Dendritic cell treated with granulocyte-macrophage colony-stimulating factor and Interleukin-4, amounts not matched to agents 40 ng/mL and 50 ng/mL, for 4 days (primary cell): ENCODE data around the gene BPTF.
"Not testable (repeated sequence)": the region's sequence is repeated elsewhere in the genome, so short reads cannot be mapped to it uniquely, and the experiment has no call there.

Experiments used
- H3K27ac Mint-ChIP-seq: one replicate; pipeline ENCODE4 v1.8.0; 2022; ENCODE audit warnings: mild to moderate bottlenecking, mixed read lengths
- H3K27me3 Mint-ChIP-seq: one replicate; pipeline ENCODE4 v1.8.0; 2022; ENCODE audit warnings: mild to moderate bottlenecking, mixed read lengths
- H3K36me3 Mint-ChIP-seq: one replicate; pipeline ENCODE4 v1.8.0; 2022; ENCODE audit warnings: low read depth, mixed read lengths
- H3K4me1 Mint-ChIP-seq: one replicate; pipeline ENCODE4 v1.8.0; 2022; ENCODE audit warnings: low read depth, mixed read lengths
- H3K4me3 Mint-ChIP-seq: one replicate; pipeline ENCODE4 v1.8.0; 2022; ENCODE audit warnings: mild to moderate bottlenecking, moderate library complexity, mixed read lengths
- H3K9me3 Mint-ChIP-seq: one replicate; pipeline ENCODE4 v1.8.0; 2022; ENCODE audit warnings: mixed read lengths
- intact Hi-C: fragments of 100-400 bp; cut with micrococcal nuclease; formaldehyde crosslinking; loops from one replicate; pipeline ENCODE4 v1.15.0; 2022

The BPTF gene

DNA sequence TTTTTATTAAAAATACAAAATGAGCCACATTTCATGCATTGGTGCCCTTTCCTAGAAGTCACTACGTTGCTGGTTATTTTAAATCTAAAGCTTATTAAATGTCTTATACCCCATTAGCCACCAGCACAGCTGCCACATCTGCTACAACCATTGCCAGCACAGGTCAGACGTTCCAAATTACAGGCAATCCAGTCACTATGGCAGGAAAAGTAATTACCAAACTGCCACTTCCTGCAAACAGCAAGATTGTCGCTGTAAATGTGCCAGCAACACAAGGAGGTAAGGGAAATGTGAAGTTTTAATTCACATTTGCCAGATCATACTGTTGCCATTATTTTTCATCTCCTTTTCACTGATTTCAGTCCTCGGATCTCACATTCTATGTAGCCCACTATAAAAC, 103.5 kb downstream of the BPTF start:
- H3K36me3 Mint-ChIP-seq = peaks cover 86% of the 10 kb centered on the region
- H3K9me3 Mint-ChIP-seq, H3K27me3 Mint-ChIP-seq, H3K27ac Mint-ChIP-seq, H3K4me3 Mint-ChIP-seq, intact Hi-C loops, H3K4me1 Mint-ChIP-seq: not testable (repeated sequence)

DNA sequence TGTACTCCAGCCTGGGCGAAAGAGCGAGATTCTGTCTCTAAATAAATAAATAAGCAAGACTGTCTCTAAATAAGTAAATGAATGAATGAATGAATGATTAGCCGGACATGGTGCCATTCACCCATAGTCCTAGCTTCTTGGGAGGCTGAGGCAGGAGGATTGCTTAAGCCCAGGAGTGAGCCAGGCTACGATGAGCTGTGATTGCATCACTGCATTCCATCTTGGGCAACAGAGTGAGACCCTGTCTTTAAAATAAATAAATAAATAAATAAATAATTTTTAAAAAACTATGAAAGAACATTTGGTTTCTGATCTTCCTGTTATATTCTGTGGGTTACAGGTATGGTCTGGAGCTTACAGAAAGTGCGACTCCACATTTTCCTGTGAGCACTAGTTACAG, 105.9 kb downstream of the BPTF start:
- H3K4me3 Mint-ChIP-seq = no peak overlapping the region
- intact Hi-C loops = no loop called here
- H3K36me3 Mint-ChIP-seq = peaks cover 88% of the 10 kb centered on the region
- no peaks in the 10 kb centered on the region for H3K4me1 Mint-ChIP-seq
- H3K9me3 Mint-ChIP-seq = no peaks in the 10 kb centered on the region
- no peak overlapping the region for H3K27ac Mint-ChIP-seq
- no peaks in the 10 kb centered on the region for H3K27me3 Mint-ChIP-seq

GRCh38 chr17:67942810-67943209, 117.5 kb downstream of the BPTF start:
- H3K36me3 Mint-ChIP-seq = peaks cover 95% of the 10 kb centered on the region
- intact Hi-C loops = no loop called here
- H3K27me3 Mint-ChIP-seq = no peaks in the 10 kb centered on the region
- H3K4me3 Mint-ChIP-seq = no peak overlapping the region
- H3K27ac Mint-ChIP-seq = no peak overlapping the region
- H3K4me1 Mint-ChIP-seq = no peaks in the 10 kb centered on the region
- H3K9me3 Mint-ChIP-seq = no peaks in the 10 kb centered on the region

DNA sequence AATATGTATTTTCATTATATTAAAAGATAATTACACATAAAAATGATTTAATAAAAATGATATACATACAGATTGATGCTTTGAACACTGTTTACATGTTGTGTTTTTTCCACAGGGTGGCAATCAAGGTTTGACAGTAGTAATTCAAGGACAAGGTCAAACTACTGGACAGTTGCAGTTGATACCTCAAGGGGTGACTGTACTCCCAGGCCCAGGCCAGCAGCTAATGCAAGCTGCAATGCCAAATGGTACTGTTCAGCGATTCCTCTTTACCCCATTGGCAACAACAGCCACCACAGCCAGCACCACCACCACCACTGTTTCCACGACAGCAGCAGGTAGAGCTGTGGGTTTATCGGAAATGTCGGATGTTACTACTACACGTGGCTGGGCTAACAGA, 118.7 kb downstream of the BPTF start:
- peaks cover 95% of the 10 kb centered on the region for H3K36me3 Mint-ChIP-seq
- no peaks in the 10 kb centered on the region for H3K27me3 Mint-ChIP-seq

GRCh38 chr17:67946513-67946912, 121.2 kb downstream of the BPTF start:
- Mint-ChIP-seq H3K27me3 (no peaks in the 10 kb centered on the region), H3K36me3 (peaks cover 97% of the 10 kb centered on the region)
- intact Hi-C loops = no loop called here

More for the DNA sequence above, 118.7 kb downstream of the BPTF start:
- Mint-ChIP-seq H3K9me3 (no peaks in the 10 kb centered on the region), H3K4me3 (no peak overlapping the region), H3K4me1 (no peaks in the 10 kb centered on the region), H3K27ac (no peak overlapping the region)
- intact Hi-C loops = no loop called here

GRCh38 chr17:67947325-67947813, 122.1 kb downstream of the BPTF start:
- H3K4me1 Mint-ChIP-seq = no peaks in the 10 kb centered on the region
- H3K4me3 Mint-ChIP-seq = no peak overlapping the region
- no peak overlapping the region for H3K27ac Mint-ChIP-seq
- intact Hi-C loops = no loop called here
- H3K36me3 Mint-ChIP-seq = peaks cover 97% of the 10 kb centered on the region
- no peaks in the 10 kb centered on the region for H3K9me3 Mint-ChIP-seq
- no peaks in the 10 kb centered on the region for H3K27me3 Mint-ChIP-seq

More at GRCh38 chr17:67946513-67946912, 121.2 kb downstream of the BPTF start:
- Mint-ChIP-seq H3K4me3 (no peak overlapping the region), H3K4me1 (no peaks in the 10 kb centered on the region), H3K9me3 (no peaks in the 10 kb centered on the region), H3K27ac (no peak overlapping the region)

DNA sequence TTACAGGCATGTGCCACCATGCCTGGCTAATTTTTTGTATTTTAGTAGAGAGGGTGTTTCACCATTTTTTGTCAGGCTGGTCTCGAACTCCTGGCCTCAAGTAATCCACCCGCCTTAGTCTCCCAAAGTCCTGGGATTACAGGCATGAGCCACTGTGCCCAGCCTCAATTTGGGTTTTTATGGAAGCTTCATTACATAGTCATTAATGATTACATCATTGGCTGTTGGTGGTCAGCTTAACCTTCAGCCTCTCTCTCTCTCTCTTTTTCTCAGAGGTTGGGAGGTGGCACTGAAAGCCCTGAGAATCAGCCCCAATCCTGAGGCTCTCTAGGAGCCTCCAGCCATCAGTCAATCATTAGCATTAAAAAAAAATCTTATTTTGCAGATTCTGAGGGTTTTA, 125.6 kb downstream of the BPTF start:
- Mint-ChIP-seq H3K36me3 (peaks cover 99% of the 10 kb centered on the region), H3K4me1 (no peaks in the 10 kb centered on the region), H3K27me3 (no peaks in the 10 kb centered on the region), H3K4me3 (no peak overlapping the region), H3K27ac (no peak overlapping the region), H3K9me3 (no peaks in the 10 kb centered on the region)
- intact Hi-C loops = no loop called here

- no peak overlapping the region for H3K4me3 Mint-ChIP-seq
- H3K9me3 Mint-ChIP-seq = no peaks in the 10 kb centered on the region
- peaks cover 5% of the 10 kb centered on the region for H3K4me1 Mint-ChIP-seq
- peaks cover 73% of the 10 kb centered on the region for H3K36me3 Mint-ChIP-seq
- H3K27me3 Mint-ChIP-seq = no peaks in the 10 kb centered on the region
- no peak overlapping the region for H3K27ac Mint-ChIP-seq
- intact Hi-C loops = no loop called here
Observed at GRCh38 chr17:67959510-67959909, 134.2 kb downstream of the BPTF start.

DNA sequence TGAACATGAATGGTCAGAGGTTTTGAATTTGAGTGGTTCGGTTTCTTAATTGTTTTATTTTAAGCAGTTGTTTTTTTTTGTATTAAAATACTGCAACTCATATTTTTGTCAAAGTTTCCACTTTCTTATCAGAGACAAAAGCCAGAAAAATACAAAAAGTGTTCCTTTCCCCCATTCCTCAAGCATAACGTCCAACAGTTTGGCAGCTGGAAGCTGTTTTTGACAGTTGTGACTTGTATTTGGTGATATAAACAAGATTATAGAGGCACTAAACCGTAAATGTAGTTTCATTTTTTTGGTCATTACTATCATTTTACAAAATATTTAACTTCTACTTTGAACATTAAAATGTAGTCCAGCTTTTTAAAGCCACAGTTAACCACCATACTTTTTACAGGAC, 135.0 kb downstream of the BPTF start:
- not testable (repeated sequence) for H3K27ac Mint-ChIP-seq, H3K9me3 Mint-ChIP-seq, H3K4me1 Mint-ChIP-seq, H3K27me3 Mint-ChIP-seq, H3K4me3 Mint-ChIP-seq
- peaks cover 73% of the 10 kb centered on the region for H3K36me3 Mint-ChIP-seq
- intact Hi-C loops = loop anchor here (5.0 kb wide), 1 partner anchor 502 kb away; no protein-coding TSS in a partner anchor

DNA sequence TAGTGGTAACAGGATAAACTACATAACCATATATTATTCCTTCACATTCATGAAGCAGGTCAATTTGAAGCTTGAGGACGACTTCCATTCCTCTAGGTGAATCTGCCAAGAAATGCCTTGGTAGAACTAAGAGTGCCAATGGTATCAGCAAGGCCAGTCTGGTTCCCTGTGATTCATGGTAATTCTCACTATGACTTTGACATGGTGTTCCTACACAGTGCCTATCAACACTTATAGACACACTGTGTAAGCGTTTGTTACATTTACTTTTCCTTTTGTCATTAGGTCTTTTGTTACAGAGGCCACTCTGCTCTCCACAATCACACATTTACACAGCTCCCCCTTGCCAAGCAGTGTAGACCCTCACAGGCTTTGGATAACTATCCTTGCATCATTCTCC, 136.9 kb downstream of the BPTF start:
- H3K27ac Mint-ChIP-seq, H3K9me3 Mint-ChIP-seq, H3K4me3 Mint-ChIP-seq, H3K27me3 Mint-ChIP-seq, H3K4me1 Mint-ChIP-seq: not testable (repeated sequence)
- intact Hi-C loops = loop anchor here (5.0 kb wide), 1 partner anchor 500 kb away; no protein-coding TSS in a partner anchor
- H3K36me3 Mint-ChIP-seq = peaks cover 75% of the 10 kb centered on the region

DNA sequence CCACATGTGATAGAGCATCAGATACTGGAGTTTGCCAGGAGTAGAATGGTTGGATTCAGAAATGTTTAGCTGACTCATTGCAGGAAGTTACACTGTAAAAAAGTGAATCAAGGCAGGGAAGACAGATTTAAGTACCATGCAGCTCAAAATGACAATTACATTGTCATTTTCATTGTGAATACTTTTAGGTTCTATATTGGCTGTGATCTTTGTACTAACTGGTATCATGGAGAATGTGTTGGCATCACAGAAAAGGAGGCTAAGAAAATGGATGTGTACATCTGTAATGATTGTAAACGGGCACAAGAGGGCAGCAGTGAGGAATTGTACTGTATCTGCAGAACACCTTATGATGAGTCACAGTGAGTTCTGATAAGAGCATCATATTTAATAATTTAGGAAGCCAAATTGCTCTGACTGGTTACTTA, 137.9 kb downstream of the BPTF start:
- H3K4me3 Mint-ChIP-seq, H3K27ac Mint-ChIP-seq, H3K27me3 Mint-ChIP-seq, H3K9me3 Mint-ChIP-seq, H3K4me1 Mint-ChIP-seq: not testable (repeated sequence)
- intact Hi-C loops = loop anchor here (5.0 kb wide), 1 partner anchor 499 kb away; no protein-coding TSS in a partner anchor
- peaks cover 77% of the 10 kb centered on the region for H3K36me3 Mint-ChIP-seq

DNA sequence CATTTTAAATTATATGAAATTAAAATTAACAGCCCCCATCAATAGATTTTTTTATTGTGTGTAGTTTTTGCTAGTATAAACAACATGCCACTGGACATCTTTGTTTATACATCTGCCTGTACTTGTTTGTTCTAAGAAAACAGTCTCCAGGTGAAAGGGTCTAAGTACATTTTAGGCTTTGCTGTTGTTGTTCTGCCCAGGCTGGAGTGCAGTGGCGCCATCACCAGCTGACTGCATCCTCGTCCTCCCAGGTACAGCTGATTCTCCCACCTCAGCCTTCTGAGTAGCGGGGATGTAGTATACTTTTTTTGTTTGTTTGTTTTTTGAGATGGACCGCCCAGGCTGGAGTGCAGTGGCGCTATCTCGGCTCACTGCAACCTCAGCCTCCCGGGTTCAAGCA, 145.5 kb downstream of the BPTF start:
- Mint-ChIP-seq H3K9me3 (no peaks in the 10 kb centered on the region), H3K27me3 (no peaks in the 10 kb centered on the region)

GRCh38 chr17:67974185-67974584, 148.9 kb downstream of the BPTF start:
- H3K27ac Mint-ChIP-seq = no peak overlapping the region
- intact Hi-C loops = no loop called here
- H3K4me1 Mint-ChIP-seq = no peaks in the 10 kb centered on the region
- H3K4me3 Mint-ChIP-seq = no peak overlapping the region
- H3K9me3 Mint-ChIP-seq = no peaks in the 10 kb centered on the region
- peaks cover 82% of the 10 kb centered on the region for H3K36me3 Mint-ChIP-seq
- H3K27me3 Mint-ChIP-seq = no peaks in the 10 kb centered on the region

More for the DNA sequence above, 145.5 kb downstream of the BPTF start:
- intact Hi-C loops = no loop called here
- no peaks in the 10 kb centered on the region for H3K4me1 Mint-ChIP-seq
- H3K27ac Mint-ChIP-seq = no peak overlapping the region
- H3K4me3 Mint-ChIP-seq = no peak overlapping the region
- peaks cover 77% of the 10 kb centered on the region for H3K36me3 Mint-ChIP-seq

GRCh38 chr17:67974598-67975066, 149.3 kb downstream of the BPTF start:
- Mint-ChIP-seq H3K27ac (no peak overlapping the region), H3K36me3 (peaks cover 82% of the 10 kb centered on the region), H3K4me1 (no peaks in the 10 kb centered on the region), H3K4me3 (no peak overlapping the region), H3K9me3 (no peaks in the 10 kb centered on the region), H3K27me3 (no peaks in the 10 kb centered on the region)
- intact Hi-C loops = no loop called here

DNA sequence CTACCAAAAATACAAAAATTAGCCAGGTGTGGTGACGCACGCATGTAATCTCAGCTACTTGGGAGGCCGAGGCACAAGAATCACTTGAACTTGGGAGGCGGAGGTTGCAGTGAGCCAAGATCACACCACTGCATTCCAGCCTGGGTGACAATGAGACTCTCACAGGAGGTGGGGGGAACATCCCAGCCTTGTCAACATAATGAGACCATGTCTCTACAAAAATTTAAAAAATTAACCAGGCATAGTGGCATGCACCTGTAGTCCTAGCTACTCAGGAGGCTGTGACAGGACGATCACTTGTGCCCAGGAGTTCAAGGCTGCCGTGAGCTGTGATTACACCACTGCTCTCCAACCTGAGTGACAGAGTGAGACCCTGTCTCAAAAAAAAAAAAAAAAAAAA, 151.0 kb downstream of the BPTF start:
- H3K4me1 Mint-ChIP-seq, H3K4me3 Mint-ChIP-seq, H3K27me3 Mint-ChIP-seq, intact Hi-C loops, H3K27ac Mint-ChIP-seq, H3K9me3 Mint-ChIP-seq: not testable (repeated sequence)
- H3K36me3 Mint-ChIP-seq = peaks cover 82% of the 10 kb centered on the region
